PC-3 (cell line): Measurements from ENCODE around the gene VWA7. TPM values are rescaled to one million over a fixed set of nuclear protein-coding genes. Genes with fewer than 3 reads are reported as not detected.

Experiments used
- ATAC-seq: fragments of 200-7000 bp; cut with Tn5 transposase; 2 replicates; pipeline ENCODE4 v1.9.1; 2020; ENCODE audit warnings: mild to moderate bottlenecking, moderate library complexity
- BruUV-seq: library from RNA; stranded (reverse); fragments of 400-500 nt; replicated peaks from 2 replicates; lab custom pipeline; 2021; lab: Mats Ljungman, UMichigan
- CTCF ChIA-PET: fragments of 300-600 bp; sonication (Branson Sonifier 250); formaldehyde crosslinking; loops from one replicate; lab custom pipeline; 2022; ENCODE audit warnings: antibody characterized with exemption; lab: Charles Lee
- POLR2A ChIA-PET: fragments of 300-600 bp; sonication (Branson Sonifier 250); formaldehyde crosslinking; loops from one replicate; lab custom pipeline; 2022; ENCODE audit warnings: antibody characterized with exemption; ENCODE audit not compliant: unreplicated experiment; lab: Charles Lee
- DNase-seq: peaks from one replicate; pipeline ENCODE4 v3.0.0-alpha.2; 2015
- H2AFZ ChIP-seq: fragments of 300-600 bp; sonication (generic); 2 replicates; pipeline ENCODE4 v1.6.0; 2016; ENCODE audit warnings: antibody characterized with exemption, low read length
- H3F3A ChIP-seq: fragments of 300-600 bp; sonication (generic); one replicate; pipeline ENCODE4 v1.6.0; 2017; ENCODE audit warnings: antibody characterized with exemption, low read length, control low read depth, mild to moderate bottlenecking; ENCODE audit not compliant: unreplicated experiment
- H3K27ac ChIP-seq: fragments of 300-600 bp; sonication (generic); 2 replicates; pipeline ENCODE4 v1.5.1; 2016; ENCODE audit warnings: mild to moderate bottlenecking, low read length
- H3K27me3 ChIP-seq: fragments of 300-600 bp; sonication (generic); 2 replicates; pipeline ENCODE4 v1.6.1; 2016; ENCODE audit warnings: low read length, mixed read lengths
- H3K36me3 ChIP-seq: fragments of 300-600 bp; sonication (generic); 2 replicates; pipeline ENCODE4 v1.6.1; 2016; ENCODE audit warnings: low read depth, mixed run types, low read length, mixed read lengths
- H3K4me1 ChIP-seq: fragments of 300-600 bp; sonication (generic); 2 replicates; pipeline ENCODE4 v1.5.1; 2016; ENCODE audit warnings: low read length; ENCODE audit not compliant: insufficient read depth
- H3K4me2 ChIP-seq: fragments of 300-600 bp; sonication (generic); 2 replicates; pipeline ENCODE4 v1.6.0; 2016; ENCODE audit warnings: low read length
- H3K4me3 ChIP-seq: fragments of 300-600 bp; sonication (generic); 2 replicates; pipeline ENCODE4 v1.5.1; 2016; ENCODE audit warnings: mild to moderate bottlenecking, low read length, mixed read lengths
- H3K79me2 ChIP-seq: fragments of 300-600 bp; sonication (generic); 2 replicates; pipeline ENCODE4 v1.6.1; 2017; ENCODE audit warnings: low read length, mixed read lengths
- H3K9ac ChIP-seq: fragments of 300-600 bp; sonication (generic); 2 replicates; pipeline ENCODE4 v1.6.0; 2016; ENCODE audit warnings: mild to moderate bottlenecking, low read length
- H3K9me2 ChIP-seq: fragments of 300-600 bp; sonication (generic); replicated peaks from 2 replicates; pipeline ENCODE4 v1.6.1; 2016; ENCODE audit warnings: mixed run types, low read length, mixed read lengths
- H3K9me3 ChIP-seq: fragments of 300-600 bp; sonication (generic); 2 replicates; pipeline ENCODE4 v1.6.1; 2016; ENCODE audit warnings: low read length, mixed read lengths
- H4K20me1 ChIP-seq: fragments of 300-600 bp; sonication (generic); 2 replicates; pipeline ENCODE4 v1.6.1; 2016; ENCODE audit warnings: low read length, mixed read lengths
- EZH2 ChIP-seq: fragments of 300-600 bp; sonication (generic); IDR thresholded peaks from one replicate; pipeline ENCODE4 v1.6.1; 2017; ENCODE audit warnings: antibody characterized with exemption, mild to moderate bottlenecking, low read length; ENCODE audit not compliant: unreplicated experiment
- EZH2phosphoT487 ChIP-seq: fragments of 300-600 bp; sonication (generic); IDR thresholded peaks from 2 replicates; pipeline ENCODE4 v1.6.1; 2018; ENCODE audit warnings: mild to moderate bottlenecking, antibody characterized with exemption, low read length, borderline replicate concordance
- intact Hi-C: fragments of 100-400 bp; cut with micrococcal nuclease; formaldehyde crosslinking; loops from 2 replicates; pipeline ENCODE4 v1.9.0; 2023
- total RNA-seq: library from RNA; depleted of rRNA; stranded (reverse); fragments of >200 nt; gene quantifications from 2 replicates; pipeline ENCODE4 v1.2.3, GENCODE V29; 2014
- TF ChIP-seq, protein P1 (sequence below): fragments of 300-600 bp; sonication (generic); conservative IDR thresholded peaks from 2 replicates; pipeline ENCODE4 v1.5.1; 2017; ENCODE audit warnings: antibody characterized with exemption, low read depth, mild to moderate bottlenecking, low read length

Gene VWA7
- total RNA-seq, 1 experiment from 2014 or later, result 1.9 TPM

DNA sequence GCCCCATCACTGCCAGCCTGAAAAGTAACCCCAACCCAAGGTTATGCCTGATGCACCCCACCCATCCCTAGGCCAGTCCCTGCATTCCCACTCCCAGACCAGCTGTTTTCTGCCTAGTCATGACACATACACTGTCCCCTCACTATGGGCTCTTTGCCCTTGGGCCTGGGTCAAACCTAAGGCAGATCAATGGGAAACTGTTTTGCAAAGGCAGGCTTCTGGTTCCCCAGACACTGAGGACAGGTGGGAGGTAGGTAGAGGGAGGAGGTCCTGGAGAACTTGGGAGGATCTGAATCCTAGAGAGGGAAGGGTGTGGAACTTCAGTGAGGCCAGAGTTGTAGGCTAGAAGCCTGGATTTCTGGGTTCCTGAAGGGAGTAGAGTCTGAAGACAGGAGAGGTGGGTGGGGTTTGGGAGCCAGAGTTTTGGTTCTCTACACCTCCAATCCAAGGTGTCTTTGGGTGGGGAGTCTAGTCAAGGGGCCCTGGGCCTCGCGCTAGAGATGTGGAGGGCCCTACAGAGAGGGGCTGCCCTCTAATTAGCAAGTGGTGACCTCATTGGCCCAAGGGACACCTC, 42.8 kb downstream of the VWA7 start:
- peaks cover 41% of the 10 kb centered on the region for H3K79me2 ChIP-seq
- intact Hi-C loops, result no loop called here
- H4K20me1 ChIP-seq, result peaks cover 13% of the 10 kb centered on the region

DNA sequence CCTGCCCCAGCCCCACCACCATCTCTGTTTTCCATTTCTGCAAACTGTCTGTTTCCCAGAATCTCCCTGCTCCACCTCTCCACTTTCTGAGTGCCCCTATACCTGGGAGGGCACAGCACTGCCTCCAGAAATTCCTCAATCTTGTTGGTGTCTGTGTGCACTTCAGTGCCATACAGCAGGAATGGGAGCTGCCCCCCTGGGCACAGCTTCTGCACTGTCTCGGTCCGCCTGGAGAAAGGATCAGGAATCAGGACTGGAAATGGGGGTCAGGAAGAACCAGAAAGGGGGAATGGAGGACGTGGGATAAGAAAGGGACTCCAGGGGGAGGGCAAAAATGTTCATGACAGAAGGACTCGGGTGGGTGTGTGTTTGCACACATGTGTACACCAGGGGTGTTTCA, 43.4 kb downstream of the VWA7 start:
- Histone ChIP-seq H3K27ac (no peak overlapping the region), H3F3A (peaks cover 4% of the 10 kb centered on the region), H2AFZ (no peak overlapping the region), H3K9me3 (no peaks in the 10 kb centered on the region), H3K4me1 (peaks cover 35% of the 10 kb centered on the region), H3K9me2 (no peaks in the 10 kb centered on the region), H3K27me3 (no peaks in the 10 kb centered on the region), H3K9ac (no peak overlapping the region), H3K36me3 (peaks cover 35% of the 10 kb centered on the region), H4K20me1 (peaks cover 13% of the 10 kb centered on the region), H3K79me2 (peaks cover 41% of the 10 kb centered on the region), H3K4me2 (peak overlapping the region; percentile 85), H3K4me3 (peak overlapping the region; percentile 85)
- intact Hi-C loops, result no loop called here
- TF ChIP-seq, protein P1, sequence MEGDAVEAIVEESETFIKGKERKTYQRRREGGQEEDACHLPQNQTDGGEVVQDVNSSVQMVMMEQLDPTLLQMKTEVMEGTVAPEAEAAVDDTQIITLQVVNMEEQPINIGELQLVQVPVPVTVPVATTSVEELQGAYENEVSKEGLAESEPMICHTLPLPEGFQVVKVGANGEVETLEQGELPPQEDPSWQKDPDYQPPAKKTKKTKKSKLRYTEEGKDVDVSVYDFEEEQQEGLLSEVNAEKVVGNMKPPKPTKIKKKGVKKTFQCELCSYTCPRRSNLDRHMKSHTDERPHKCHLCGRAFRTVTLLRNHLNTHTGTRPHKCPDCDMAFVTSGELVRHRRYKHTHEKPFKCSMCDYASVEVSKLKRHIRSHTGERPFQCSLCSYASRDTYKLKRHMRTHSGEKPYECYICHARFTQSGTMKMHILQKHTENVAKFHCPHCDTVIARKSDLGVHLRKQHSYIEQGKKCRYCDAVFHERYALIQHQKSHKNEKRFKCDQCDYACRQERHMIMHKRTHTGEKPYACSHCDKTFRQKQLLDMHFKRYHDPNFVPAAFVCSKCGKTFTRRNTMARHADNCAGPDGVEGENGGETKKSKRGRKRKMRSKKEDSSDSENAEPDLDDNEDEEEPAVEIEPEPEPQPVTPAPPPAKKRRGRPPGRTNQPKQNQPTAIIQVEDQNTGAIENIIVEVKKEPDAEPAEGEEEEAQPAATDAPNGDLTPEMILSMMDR, result no peak
- TF ChIP-seq EZH2 (no peak), EZH2phosphoT487 (no peak)
- ATAC-seq (no peak), DNase-seq (no peak)
- no TSS peak for BruUV-seq
- ChIA-PET POLR2A (no interaction called here), CTCF (no interaction called here)

More for the DNA sequence above, 42.8 kb downstream of the VWA7 start:
- Histone ChIP-seq H3K4me2 (peak overlapping the region; percentile 85), H3F3A (peaks cover 4% of the 10 kb centered on the region), H2AFZ (no peak overlapping the region), H3K27me3 (no peaks in the 10 kb centered on the region), H3K9ac (peak overlapping the region; percentile 91), H3K9me3 (no peaks in the 10 kb centered on the region), H3K4me1 (peaks cover 40% of the 10 kb centered on the region), H3K27ac (peak overlapping the region; percentile 87), H3K36me3 (peaks cover 35% of the 10 kb centered on the region), H3K9me2 (no peaks in the 10 kb centered on the region), H3K4me3 (peak overlapping the region; percentile 85)
- BruUV-seq, result no TSS peak
- TF ChIP-seq EZH2phosphoT487 (no peak), EZH2 (no peak)
- TF ChIP-seq, protein P1, result no peak
- ATAC-seq (no peak), DNase-seq (no peak)
- POLR2A ChIA-PET, result no interaction called here
- CTCF ChIA-PET, result no interaction called here

DNA sequence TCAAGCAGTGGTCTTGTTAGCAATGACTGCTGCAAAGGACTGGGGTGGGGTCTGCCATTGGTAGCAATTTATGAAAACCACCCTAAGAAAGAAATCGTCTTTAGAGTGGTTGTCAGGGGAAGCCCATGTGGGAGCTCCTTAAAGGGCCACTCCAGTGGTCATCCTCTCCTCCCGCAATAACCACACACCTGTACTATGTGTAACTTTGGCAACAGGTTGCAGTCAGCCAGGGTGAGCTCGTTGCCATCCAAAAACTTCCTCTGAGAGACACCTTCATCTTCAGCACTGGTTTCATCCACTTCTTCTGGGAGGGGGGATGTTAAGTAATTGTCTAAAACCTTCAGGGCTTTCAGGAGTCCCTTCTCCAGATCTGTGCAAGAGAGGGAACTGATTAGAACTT, 45.1 kb downstream of the VWA7 start:
- TF ChIP-seq EZH2phosphoT487, result no peak
- TF ChIP-seq EZH2, result no peak
- TF ChIP-seq, protein P1, result no peak
- CTCF ChIA-PET, result no interaction called here
- DNase-seq, result no peak
- H3K4me1 ChIP-seq, result peaks cover 18% of the 10 kb centered on the region
- peaks cover 4% of the 10 kb centered on the region for H3F3A ChIP-seq
- H3K9ac ChIP-seq, result no peak overlapping the region
- POLR2A ChIA-PET, result no interaction called here
- H3K36me3 ChIP-seq, result peaks cover 35% of the 10 kb centered on the region
- no peak overlapping the region for H3K4me2 ChIP-seq
- H3K9me2 ChIP-seq, result no peaks in the 10 kb centered on the region
- H3K79me2 ChIP-seq, result peaks cover 41% of the 10 kb centered on the region
- H3K27me3 ChIP-seq, result no peaks in the 10 kb centered on the region
- no peak overlapping the region for H2AFZ ChIP-seq
- peaks cover 13% of the 10 kb centered on the region for H4K20me1 ChIP-seq
- no TSS peak for BruUV-seq
- H3K9me3 ChIP-seq, result no peaks in the 10 kb centered on the region
- no peak overlapping the region for H3K4me3 ChIP-seq
- no peak for ATAC-seq
- intact Hi-C loops, result no loop called here
- H3K27ac ChIP-seq, result no peak overlapping the region
